ENCODE results near the gene THSD4. TPM values are rescaled to one million over a fixed set of nuclear protein-coding genes. Genes with fewer than 3 reads are reported as not detected.
A peak's percentile ranks its signal among the peaks of the same experiment; 100 is the strongest.

THSD4 gene
- total RNA-seq, 1 experiment from 2014 or later, result 65.4 TPM

GRCh38 chr15:71149646-71150557, 34.6 kb downstream of the THSD4 start:
- H3K4me1 ChIP-seq (ENCODE audit: control insufficient read depth, insufficient read depth, low read length), result peaks cover 23% of the 10 kb centered on the region
- H3K9me3 ChIP-seq (ENCODE audit: control insufficient read depth, insufficient read depth, low read depth, low read length), result no peaks in the 10 kb centered on the region
- H3K36me3 ChIP-seq (ENCODE audit: control insufficient read depth, insufficient read depth, low read length), result no peaks in the 10 kb centered on the region
- H3K27me3 ChIP-seq (ENCODE audit: control insufficient read depth, insufficient read depth, low read length), result no peaks in the 10 kb centered on the region
- no peak for DNase-seq (ENCODE audit: low read depth, low spot score)
- ChIA-PET POLR2A (no interaction called here), CTCF (no interaction called here)
- ATAC-seq, result no peak
- in situ Hi-C loops (cut with HindIII; ENCODE audit: low pct_unique_long_range_greater_than_20kb, low sequenced_read_pairs) (no loop called here), intact Hi-C loops (cut with micrococcal nuclease; ENCODE audit: unreplicated experiment) (no loop called here)
- peak overlapping the region; percentile 37; the same call in 1 of the 2 replicates for H3K27ac ChIP-seq (ENCODE audit: low read length)
- BruUV-seq (replicated peaks), result no TSS peak
- no peak for TF ChIP-seq TCF7L2 (IDR thresholded peaks at IDR 0.05; ENCODE audit: low read depth, low read length)
- no peak for TF ChIP-seq SIN3A (IDR thresholded peaks at IDR 0.05; ENCODE audit: borderline replicate concordance, insufficient read depth, low read depth, low read length)
- TF ChIP-seq CTCF (IDR thresholded peaks at IDR 0.05), result no peak
- no peak for TF ChIP-seq POLR2AphosphoS5 (IDR thresholded peaks at IDR 0.05; ENCODE audit: low read depth, low read length)
- TF ChIP-seq REST (IDR thresholded peaks at IDR 0.05; ENCODE audit: insufficient read depth in 1 of 2, low read depth in 2 of 2, low read length in 1 of 2), result no peak
- no peak overlapping the region for H3K4me3 ChIP-seq (ENCODE audit: low read depth in 2 of 2, low read length in 2 of 2)

- in situ Hi-C loops (cut with HindIII; ENCODE audit: low pct_unique_long_range_greater_than_20kb, low sequenced_read_pairs), result no loop called here
- H3K4me3 ChIP-seq (ENCODE audit: low read depth in 2 of 2, low read length in 2 of 2), result no peak overlapping the region
- H3K36me3 ChIP-seq (ENCODE audit: control insufficient read depth, insufficient read depth, low read length), result no peaks in the 10 kb centered on the region
- no TSS peak for BruUV-seq (replicated peaks)
- intact Hi-C loops (cut with micrococcal nuclease; ENCODE audit: unreplicated experiment), result no loop called here
- ChIA-PET CTCF (no interaction called here), POLR2A (interaction anchor here (0.6 kb wide), 1 partner anchor 89 kb away, joined by 4 read pairs; no protein-coding TSS in a partner anchor)
- no peak for ATAC-seq
- no peak for DNase-seq (ENCODE audit: low read depth, low spot score)
- H3K9me3 ChIP-seq (ENCODE audit: control insufficient read depth, insufficient read depth, low read depth, low read length), result no peaks in the 10 kb centered on the region
- no peaks in the 10 kb centered on the region for H3K27me3 ChIP-seq (ENCODE audit: control insufficient read depth, insufficient read depth, low read length)
- TF ChIP-seq CTCF (IDR thresholded peaks at IDR 0.05), result no peak
- no peak for TF ChIP-seq REST (IDR thresholded peaks at IDR 0.05; ENCODE audit: insufficient read depth in 1 of 2, low read depth in 2 of 2, low read length in 1 of 2)
- TF ChIP-seq SIN3A (IDR thresholded peaks at IDR 0.05; ENCODE audit: borderline replicate concordance, insufficient read depth, low read depth, low read length), result no peak
- H3K27ac ChIP-seq (ENCODE audit: low read length), result no peak overlapping the region
- peaks cover 22% of the 10 kb centered on the region for H3K4me1 ChIP-seq (ENCODE audit: control insufficient read depth, insufficient read depth, low read length)
Measured at GRCh38 chr15:71151081-71151480, 35.8 kb downstream of the THSD4 start.
